HepG2 (cell line): Measurements from ENCODE around the gene TRERF1. TPM values are rescaled to one million over a fixed set of nuclear protein-coding genes. Genes with fewer than 3 reads are reported as not detected.

Source experiments
- ATAC-seq: fragments of 200-7000 bp; cut with Tn5 transposase; 3 replicates; pipeline ENCODE4 v1.9.1; 2020; ENCODE audit warnings: mild to moderate bottlenecking, moderate library complexity
- BruUV-seq: library from RNA; stranded (reverse); fragments of 400-500 nt; replicated peaks from 2 replicates; lab custom pipeline; 2021; lab: Mats Ljungman, UMichigan
- CTCF ChIA-PET: fragments of 300-600 bp; formaldehyde crosslinking; extraction: SDS; loops from one replicate; lab custom pipeline; 2021; ENCODE audit warnings: low total read pairs, inconsistent platforms, low intra/inter-chr PET ratio; lab: Yijun Ruan, JAX
- POLR2A ChIA-PET: fragments of 350-600 bp; sonication (Branson Sonifier 250); formaldehyde crosslinking; loops from one replicate; lab custom pipeline; 2020; ENCODE audit warnings: antibody characterized with exemption, inconsistent platforms; lab: Yijun Ruan, JAX
- DNase-seq: peaks from one replicate; pipeline ENCODE4 v3.0.0-alpha.2; 2015; ENCODE audit warnings: low spot score
- FAIRE-seq: peaks from 3 replicates; lab custom pipeline; 2011; peaks lifted over from hg19 to GRCh38; lab: Jason Lieb, UNC
- H2AFZ ChIP-seq: one replicate; pipeline ENCODE4 v1.6.1; 2011; ENCODE audit warnings: low read length, inconsistent platforms
- H3K27ac ChIP-seq: fragments of 300-600 bp; 3 replicates; pipeline ENCODE4 v1.8.0; 2011; ENCODE audit warnings: mixed run types, mild to moderate bottlenecking, mixed read lengths, low read length, inconsistent platforms; ENCODE audit not compliant: insufficient read depth; ENCODE audit errors: extremely low read length
- H3K27me3 ChIP-seq, 2 experiments: fragments of 200-600 bp in 1 of 2; 2 replicates in 1 of 2; 3 replicates in 1 of 2; pipeline versions ENCODE4 v1.6.0 to v1.8.0; 2011; ENCODE audit warnings: low read length in 2 of 2, mild to moderate bottlenecking in 2 of 2, moderate library complexity in 2 of 2, inconsistent platforms in 1 of 2; ENCODE audit not compliant: insufficient read depth in 2 of 2, control insufficient read depth in 1 of 2
- H3K36me3 ChIP-seq, 2 experiments: fragments of 200-600 bp in 1 of 2; replicated peaks in 1 of 2; 2 replicates in 1 of 2; 3 replicates in 1 of 2; pipeline versions ENCODE4 v1.5.1 to v1.8.0; 2011; ENCODE audit warnings: low read length in 2 of 2, inconsistent platforms in 1 of 2; ENCODE audit not compliant: insufficient read depth in 2 of 2, control insufficient read depth in 1 of 2
- H3K4me1 ChIP-seq: 2 replicates; pipeline ENCODE4 v1.5.1; 2012; ENCODE audit warnings: low read length, inconsistent platforms; ENCODE audit not compliant: insufficient read depth
- H3K4me2 ChIP-seq: 2 replicates; pipeline ENCODE4 v1.6.0; 2011; ENCODE audit warnings: low read depth, low read length, inconsistent platforms
- H3K4me3 ChIP-seq, 3 experiments: fragments of 200-600 bp in 1 of 3; sonication (generic), shearing (Covaris generic) in 1 of 3; replicated peaks in 1 of 3; 2 replicates each; pipeline ENCODE4 v1.5.1; 2011 to 2016; ENCODE audit warnings: low read length in 3 of 3, inconsistent platforms in 2 of 3, low read depth in 2 of 3, mild to moderate bottlenecking in 2 of 3, control low read depth in 1 of 3, mixed read lengths in 1 of 3; ENCODE audit not compliant: insufficient read depth in 1 of 3
- H3K79me2 ChIP-seq: one replicate; pipeline ENCODE4 v1.6.1; 2011; ENCODE audit warnings: low read length, inconsistent platforms; ENCODE audit not compliant: insufficient read depth
- H3K9ac ChIP-seq: 2 replicates; pipeline ENCODE4 v1.6.0; 2011; ENCODE audit warnings: mild to moderate bottlenecking, low read depth, low read length, inconsistent platforms; ENCODE audit not compliant: insufficient read depth
- H3K9me3 ChIP-seq: 2 replicates; pipeline ENCODE4 v1.5.1; 2012; ENCODE audit warnings: mild to moderate bottlenecking, low read length
- H4K20me1 ChIP-seq: 2 replicates; pipeline ENCODE4 v1.6.0; 2011; ENCODE audit warnings: inconsistent platforms, mild to moderate bottlenecking, low read length, moderate library complexity; ENCODE audit not compliant: insufficient read depth
- CAMTA2 ChIP-seq: sonication (generic); formaldehyde crosslinking; IDR thresholded peaks from 2 replicates; pipeline ENCODE4 v1.4.0; 2020; ENCODE audit warnings: mild to moderate bottlenecking, missing genetic modification reagents, borderline replicate concordance
- HNRNPUL1 ChIP-seq: fragments of 200-400 bp; formaldehyde crosslinking; IDR thresholded peaks from 2 replicates; pipeline ENCODE4 v1.6.1; 2017; ENCODE audit warnings: low read depth, mild to moderate bottlenecking, low read length, moderate library complexity
- NFYB ChIP-seq: sonication (generic); formaldehyde crosslinking; IDR thresholded peaks from 2 replicates; pipeline ENCODE4 v1.4.0; 2020; ENCODE audit warnings: missing genetic modification reagents
- NR3C1 ChIP-seq: sonication (generic); formaldehyde crosslinking; IDR thresholded peaks from 2 replicates; pipeline ENCODE4 v1.4.0; 2020; ENCODE audit warnings: missing genetic modification reagents
- SAP130 ChIP-seq: IDR thresholded peaks from 2 replicates; pipeline ENCODE4 v1.6.1; 2016; ENCODE audit warnings: low read depth
- ZNF331 ChIP-seq: sonication (generic); formaldehyde crosslinking; IDR thresholded peaks from 2 replicates; pipeline ENCODE4 v1.4.0; 2020; ENCODE audit warnings: missing genetic modification reagents
- ZNF501 ChIP-seq: sonication (generic); formaldehyde crosslinking; IDR thresholded peaks from 2 replicates; pipeline ENCODE4 v1.5.1; 2020; ENCODE audit warnings: mild to moderate bottlenecking, moderate library complexity, missing genetic modification reagents
- ZNF749 ChIP-seq: sonication (generic); formaldehyde crosslinking; IDR thresholded peaks from 2 replicates; pipeline ENCODE4 v1.8.0; 2022; ENCODE audit warnings: mild to moderate bottlenecking, missing genetic modification reagents, moderate library complexity, borderline replicate concordance
- ZSCAN20 ChIP-seq: sonication (generic); formaldehyde crosslinking; IDR thresholded peaks from 2 replicates; pipeline ENCODE4 v1.4.0; 2020; ENCODE audit warnings: missing genetic modification reagents, mild to moderate bottlenecking, borderline replicate concordance
- WGBS: methylation state at CpG from one replicate; pipeline ENCODE4 v1.1.6; 2017; ENCODE audit warnings: low lambda C conversion rate; 5-methylcytosine and 5-hydroxymethylcytosine counted together
- in situ Hi-C: cut with HindIII; loops from 2 replicates; pipeline ENCODE4 v1.10.0; 2017; ENCODE audit warnings: low pct_unique_long_range_greater_than_20kb; ENCODE audit not compliant: extremely low pct_ligation_motif_present
- intact Hi-C: fragments of 100-400 bp; cut with micrococcal nuclease; formaldehyde crosslinking; loops from one replicate; pipeline ENCODE4 v1.10.0; 2022; ENCODE audit not compliant: unreplicated experiment
- polyA plus RNA-seq, 8 experiments: library from polyadenylated mRNA; depleted of rRNA in 3 of 8; stranded (reverse) in 7 of 8; unstranded in 1 of 8; fragments of >200 nt; fragmentation: Illumina TruSeq in 4 of 8; extraction: Trizol in 4 of 8; gene quantifications; 2 replicates each; pipeline versions ENCODE4 v1.2.1 to v1.2.3, GENCODE V29; 2011 to 2016; ENCODE audit warnings: low read depth in 4 of 8, missing spikeins in 1 of 8, mixed read lengths in 1 of 8; ENCODE audit not compliant: insufficient read depth in 1 of 8
- total RNA-seq, 5 experiments: library from RNA; depleted of rRNA; stranded (reverse); fragments of >200 nt; fragmentation: Illumina TruSeq; extraction: Trizol; gene quantifications; 2 replicates each; pipeline ENCODE4 v1.2.3, GENCODE V29; 2016; ENCODE audit warnings: low read depth in 1 of 5
- TF ChIP-seq, protein P1 (sequence below): sonication (generic); formaldehyde crosslinking; IDR thresholded peaks from 2 replicates; pipeline ENCODE4 v1.4.0; 2020; ENCODE audit warnings: mild to moderate bottlenecking, missing genetic modification reagents
- TF ChIP-seq, protein P2 (sequence below): sonication (generic); formaldehyde crosslinking; conservative IDR thresholded peaks from 2 replicates; pipeline ENCODE4 v1.5.0; 2020; ENCODE audit warnings: missing genetic modification reagents
- TF ChIP-seq, protein P3 (sequence below): sonication (generic); formaldehyde crosslinking; IDR thresholded peaks from 2 replicates; pipeline ENCODE4 v1.8.0; 2022; ENCODE audit warnings: mild to moderate bottlenecking, missing genetic modification reagents, borderline replicate concordance
- TF ChIP-seq, protein P4 (sequence below): IDR thresholded peaks from 2 replicates; pipeline ENCODE4 v1.6.1; 2012; ENCODE audit warnings: low read depth, low read length, improper control_type of control experiment

TRERF1 gene
- total and polyA plus RNA-seq, 2 of the 13 experiments (the other 11 are each of a cell fraction or from before 2014, with no cell fraction given): 0.02 TPM; not detected in 1

DNA sequence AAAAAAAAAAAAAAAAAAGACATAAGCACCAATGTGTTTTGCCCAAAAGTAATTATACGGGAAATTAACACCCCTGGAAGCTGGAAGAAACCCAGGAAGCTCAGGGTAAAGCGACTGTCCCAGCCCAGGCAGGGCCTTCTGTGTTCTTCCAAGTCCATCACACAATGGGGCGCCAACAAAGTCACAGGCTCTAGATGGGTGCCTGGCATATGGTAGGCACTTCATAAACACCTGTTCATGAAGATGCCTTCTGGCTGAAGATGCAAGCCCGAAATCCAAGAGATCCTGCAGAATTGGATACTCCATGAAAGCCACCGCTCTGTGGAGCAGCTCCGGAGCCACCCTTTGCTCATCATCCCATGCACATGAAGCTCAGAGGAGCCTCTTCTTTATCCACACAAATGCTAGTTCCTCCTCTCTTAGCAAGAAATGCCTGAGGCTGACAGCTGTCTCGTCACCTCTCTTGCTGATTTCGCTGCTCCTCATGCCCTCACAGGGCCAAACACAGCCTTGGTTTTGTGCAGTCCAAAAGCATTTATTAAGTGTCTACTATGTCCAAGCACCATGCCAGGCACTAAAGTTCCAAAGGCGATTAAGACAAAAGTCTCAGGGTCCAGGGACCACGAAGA is 76.6 kb downstream of the TRERF1 start:
- H3K79me2 ChIP-seq: no peaks in the 10 kb centered on the region
- no peak overlapping the region for H3K4me2 ChIP-seq
- TF ChIP-seq ZNF501 (CRISPR knock-in tag) (no peak), SAP130 (CRISPR knock-in tag) (no peak), HNRNPUL1 (no peak), ZSCAN20 (no peak), CAMTA2 (no peak), NFYB (CRISPR knock-in tag) (no peak), NR3C1 (no peak), ZNF749 (no peak), ZNF331 (no peak)
- TF ChIP-seq, protein P1, sequence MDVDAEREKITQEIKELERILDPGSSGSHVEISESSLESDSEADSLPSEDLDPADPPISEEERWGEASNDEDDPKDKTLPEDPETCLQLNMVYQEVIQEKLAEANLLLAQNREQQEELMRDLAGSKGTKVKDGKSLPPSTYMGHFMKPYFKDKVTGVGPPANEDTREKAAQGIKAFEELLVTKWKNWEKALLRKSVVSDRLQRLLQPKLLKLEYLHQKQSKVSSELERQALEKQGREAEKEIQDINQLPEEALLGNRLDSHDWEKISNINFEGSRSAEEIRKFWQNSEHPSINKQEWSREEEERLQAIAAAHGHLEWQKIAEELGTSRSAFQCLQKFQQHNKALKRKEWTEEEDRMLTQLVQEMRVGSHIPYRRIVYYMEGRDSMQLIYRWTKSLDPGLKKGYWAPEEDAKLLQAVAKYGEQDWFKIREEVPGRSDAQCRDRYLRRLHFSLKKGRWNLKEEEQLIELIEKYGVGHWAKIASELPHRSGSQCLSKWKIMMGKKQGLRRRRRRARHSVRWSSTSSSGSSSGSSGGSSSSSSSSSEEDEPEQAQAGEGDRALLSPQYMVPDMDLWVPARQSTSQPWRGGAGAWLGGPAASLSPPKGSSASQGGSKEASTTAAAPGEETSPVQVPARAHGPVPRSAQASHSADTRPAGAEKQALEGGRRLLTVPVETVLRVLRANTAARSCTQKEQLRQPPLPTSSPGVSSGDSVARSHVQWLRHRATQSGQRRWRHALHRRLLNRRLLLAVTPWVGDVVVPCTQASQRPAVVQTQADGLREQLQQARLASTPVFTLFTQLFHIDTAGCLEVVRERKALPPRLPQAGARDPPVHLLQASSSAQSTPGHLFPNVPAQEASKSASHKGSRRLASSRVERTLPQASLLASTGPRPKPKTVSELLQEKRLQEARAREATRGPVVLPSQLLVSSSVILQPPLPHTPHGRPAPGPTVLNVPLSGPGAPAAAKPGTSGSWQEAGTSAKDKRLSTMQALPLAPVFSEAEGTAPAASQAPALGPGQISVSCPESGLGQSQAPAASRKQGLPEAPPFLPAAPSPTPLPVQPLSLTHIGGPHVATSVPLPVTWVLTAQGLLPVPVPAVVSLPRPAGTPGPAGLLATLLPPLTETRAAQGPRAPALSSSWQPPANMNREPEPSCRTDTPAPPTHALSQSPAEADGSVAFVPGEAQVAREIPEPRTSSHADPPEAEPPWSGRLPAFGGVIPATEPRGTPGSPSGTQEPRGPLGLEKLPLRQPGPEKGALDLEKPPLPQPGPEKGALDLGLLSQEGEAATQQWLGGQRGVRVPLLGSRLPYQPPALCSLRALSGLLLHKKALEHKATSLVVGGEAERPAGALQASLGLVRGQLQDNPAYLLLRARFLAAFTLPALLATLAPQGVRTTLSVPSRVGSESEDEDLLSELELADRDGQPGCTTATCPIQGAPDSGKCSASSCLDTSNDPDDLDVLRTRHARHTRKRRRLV: no peak
- TF ChIP-seq, protein P2, sequence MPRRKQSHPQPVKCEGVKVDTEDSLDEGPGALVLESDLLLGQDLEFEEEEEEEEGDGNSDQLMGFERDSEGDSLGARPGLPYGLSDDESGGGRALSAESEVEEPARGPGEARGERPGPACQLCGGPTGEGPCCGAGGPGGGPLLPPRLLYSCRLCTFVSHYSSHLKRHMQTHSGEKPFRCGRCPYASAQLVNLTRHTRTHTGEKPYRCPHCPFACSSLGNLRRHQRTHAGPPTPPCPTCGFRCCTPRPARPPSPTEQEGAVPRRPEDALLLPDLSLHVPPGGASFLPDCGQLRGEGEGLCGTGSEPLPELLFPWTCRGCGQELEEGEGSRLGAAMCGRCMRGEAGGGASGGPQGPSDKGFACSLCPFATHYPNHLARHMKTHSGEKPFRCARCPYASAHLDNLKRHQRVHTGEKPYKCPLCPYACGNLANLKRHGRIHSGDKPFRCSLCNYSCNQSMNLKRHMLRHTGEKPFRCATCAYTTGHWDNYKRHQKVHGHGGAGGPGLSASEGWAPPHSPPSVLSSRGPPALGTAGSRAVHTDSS (CRISPR knock-in tag): no peak
- TF ChIP-seq, protein P3, sequence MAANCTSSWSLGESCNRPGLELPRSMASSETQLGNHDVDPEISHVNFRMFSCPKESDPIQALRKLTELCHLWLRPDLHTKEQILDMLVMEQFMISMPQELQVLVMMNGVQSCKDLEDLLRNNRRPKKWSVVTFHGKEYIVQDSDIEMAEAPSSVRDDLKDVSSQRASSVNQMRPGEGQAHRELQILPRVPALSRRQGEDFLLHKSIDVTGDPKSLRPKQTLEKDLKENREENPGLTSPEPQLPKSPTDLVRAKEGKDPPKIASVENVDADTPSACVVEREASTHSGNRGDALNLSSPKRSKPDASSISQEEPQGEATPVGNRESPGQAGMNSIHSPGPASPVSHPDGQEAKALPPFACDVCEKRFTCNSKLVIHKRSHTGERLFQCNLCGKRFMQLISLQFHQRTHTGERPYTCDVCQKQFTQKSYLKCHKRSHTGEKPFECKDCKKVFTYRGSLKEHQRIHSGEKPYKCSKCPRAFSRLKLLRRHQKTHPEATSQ (CRISPR knock-in tag): no peak
- TF ChIP-seq, protein P4, sequence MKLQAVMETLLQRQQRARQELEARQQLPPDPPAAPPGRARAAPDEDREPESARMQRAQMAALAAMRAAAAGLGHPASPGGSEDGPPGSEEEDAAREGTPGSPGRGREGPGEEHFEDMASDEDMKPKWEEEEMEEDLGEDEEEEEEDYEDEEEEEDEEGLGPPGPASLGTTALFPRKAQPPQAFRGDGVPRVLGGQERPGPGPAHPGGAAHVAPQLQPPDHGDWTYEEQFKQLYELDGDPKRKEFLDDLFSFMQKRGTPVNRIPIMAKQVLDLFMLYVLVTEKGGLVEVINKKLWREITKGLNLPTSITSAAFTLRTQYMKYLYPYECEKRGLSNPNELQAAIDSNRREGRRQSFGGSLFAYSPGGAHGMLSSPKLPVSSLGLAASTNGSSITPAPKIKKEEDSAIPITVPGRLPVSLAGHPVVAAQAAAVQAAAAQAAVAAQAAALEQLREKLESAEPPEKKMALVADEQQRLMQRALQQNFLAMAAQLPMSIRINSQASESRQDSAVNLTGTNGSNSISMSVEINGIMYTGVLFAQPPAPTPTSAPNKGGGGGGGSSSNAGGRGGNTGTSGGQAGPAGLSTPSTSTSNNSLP: no peak
- no peaks in the 10 kb centered on the region for H3K4me1 ChIP-seq
- no peak overlapping the region for H3K9ac ChIP-seq
- POLR2A ChIA-PET: no interaction called here
- WGBS: 22% methylated on average over 10 of the region's 10 CpGs
- no peak overlapping the region for H3K4me3 ChIP-seq
- no peak overlapping the region for H2AFZ ChIP-seq
- H3K27ac ChIP-seq: no peak overlapping the region
- CTCF ChIA-PET: no interaction called here
- intact Hi-C loops: no loop called here
- H3K9me3 ChIP-seq: no peaks in the 10 kb centered on the region
- BruUV-seq: no TSS peak
- peaks cover 2 to 33% of the 10 kb centered on the region in 2 experiments; a peak in 4 of 5 replicates for H3K27me3 ChIP-seq
- DNase-seq (no peak), FAIRE-seq (no peak), ATAC-seq (no peak)
- no peaks in the 10 kb centered on the region for H4K20me1 ChIP-seq
- in situ Hi-C loops: no loop called here
- no peaks in the 10 kb centered on the region for H3K36me3 ChIP-seq
